Hepatocyte (in vitro differentiated cells): ENCODE results near the gene TCF7L1. TPM values are rescaled to one million over a fixed set of nuclear protein-coding genes. Genes with fewer than 3 reads are reported as not detected.

ENCODE experiments used
- DNase-seq: peaks from one replicate; pipeline ENCODE4 v3.0.0-alpha.2; 2016; ENCODE audit warnings: low spot score
- H2AFZ ChIP-seq: fragments of 200-600 bp; sonication (generic); 2 replicates; pipeline ENCODE4 v1.6.0; 2016; ENCODE audit warnings: antibody characterized with exemption, mild to moderate bottlenecking
- H3K27ac ChIP-seq: fragments of 200-600 bp; sonication (generic); 2 replicates; pipeline ENCODE4 v1.5.1; 2016; ENCODE audit warnings: mild to moderate bottlenecking
- H3K27me3 ChIP-seq: fragments of 200-600 bp; sonication (generic); 2 replicates; pipeline ENCODE4 v1.6.1; 2016
- H3K36me3 ChIP-seq: fragments of 200-600 bp; sonication (generic); replicated peaks from 2 replicates; pipeline ENCODE4 v1.5.1; 2016; ENCODE audit warnings: low read depth; ENCODE audit not compliant: insufficient read depth
- H3K4me1 ChIP-seq: fragments of 200-600 bp; sonication (generic); 2 replicates; pipeline ENCODE4 v1.5.1; 2016; ENCODE audit warnings: mild to moderate bottlenecking, moderate library complexity; ENCODE audit not compliant: insufficient read depth
- H3K4me2 ChIP-seq: fragments of 200-600 bp; sonication (generic); 2 replicates; pipeline ENCODE4 v1.6.0; 2016
- H3K4me3 ChIP-seq: fragments of 200-600 bp; sonication (generic); 2 replicates; pipeline ENCODE4 v1.5.1; 2016; ENCODE audit warnings: mild to moderate bottlenecking
- H3K79me2 ChIP-seq: fragments of 200-600 bp; sonication (generic); 2 replicates; pipeline ENCODE4 v1.6.0; 2017; ENCODE audit warnings: mild to moderate bottlenecking
- H3K9me2 ChIP-seq: fragments of 200-600 bp; sonication (generic); replicated peaks from 2 replicates; pipeline ENCODE4 v1.6.0; 2017; ENCODE audit warnings: mild to moderate bottlenecking; ENCODE audit not compliant: insufficient read depth
- H3K9me3 ChIP-seq: fragments of 200-600 bp; sonication (generic); 2 replicates; pipeline ENCODE4 v1.5.1; 2016; ENCODE audit warnings: low read depth, mild to moderate bottlenecking
- H4K20me1 ChIP-seq: fragments of 200-600 bp; sonication (generic); 2 replicates; pipeline ENCODE4 v1.6.0; 2016; ENCODE audit warnings: mild to moderate bottlenecking; ENCODE audit not compliant: insufficient read depth, poor library complexity, severe bottlenecking
- EZH2 ChIP-seq: fragments of 200-600 bp; sonication (generic); IDR thresholded peaks from 2 replicates; pipeline ENCODE4 v1.6.1; 2016; ENCODE audit warnings: antibody characterized with exemption, mild to moderate bottlenecking, borderline replicate concordance
- EZH2phosphoT487 ChIP-seq: fragments of 200-600 bp; sonication (generic); IDR thresholded peaks from one replicate; pipeline ENCODE4 v1.6.1; 2018; ENCODE audit warnings: antibody characterized with exemption, mild to moderate bottlenecking, low read depth, moderate library complexity; ENCODE audit not compliant: unreplicated experiment, severe bottlenecking
- WGBS: methylation state at CpG from one replicate; pipeline ENCODE4 v1.1.6; 2016; ENCODE audit warnings: low lambda C conversion rate; ENCODE audit errors: missing lambda C conversion rate; 5-methylcytosine and 5-hydroxymethylcytosine counted together
- polyA plus RNA-seq: library from polyadenylated mRNA; unstranded; fragments of >200 nt; fragmentation: Nextera tagmentation; extraction: Ambion mirVana; gene quantifications from 2 replicates; pipeline ENCODE4 v1.2.1, GENCODE V29; 2016
- total RNA-seq: library from RNA; depleted of rRNA; stranded (reverse); fragments of >200 nt; gene quantifications from 2 replicates; pipeline ENCODE4 v1.2.3, GENCODE V29; 2014
- TF ChIP-seq, protein P1 (sequence below): fragments of 200-600 bp; sonication (generic); IDR thresholded peaks from 2 replicates; pipeline ENCODE4 v1.5.1; 2016; ENCODE audit warnings: antibody characterized with exemption, mild to moderate bottlenecking; ENCODE audit not compliant: poor library complexity

The TCF7L1 gene
- total and polyA plus RNA-seq, 2 experiments from 2014 or later, result 3.7 to 20.6 TPM

DNA sequence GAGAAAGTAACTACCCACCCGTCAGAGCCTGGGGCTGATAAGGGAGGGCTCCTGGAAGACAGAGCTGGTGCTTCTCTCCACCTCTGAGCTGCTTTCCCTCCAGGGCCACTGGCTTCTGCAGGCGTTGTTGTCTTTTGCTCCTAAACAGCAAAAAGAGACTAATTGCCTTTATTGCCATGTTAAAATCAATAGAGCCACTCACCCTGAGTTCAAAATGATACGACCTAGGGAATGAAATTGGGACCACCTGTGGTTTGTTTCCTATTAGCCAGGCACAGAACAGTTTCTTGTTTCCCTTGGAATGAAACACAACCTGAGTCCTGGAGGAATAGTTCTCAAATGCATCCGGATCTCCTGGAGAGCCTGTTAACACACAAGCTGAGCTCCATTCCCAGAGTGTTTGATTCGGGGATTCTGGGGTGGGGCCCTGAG, 45.8 kb downstream of the TCF7L1 start:
- 54% methylated on average over 5 of the region's 5 CpGs for WGBS
- Histone ChIP-seq H2AFZ (no peak overlapping the region), H3K9me3 (no peaks in the 10 kb centered on the region), H3K4me3 (no peak overlapping the region), H3K27ac (no peak overlapping the region), H3K36me3 (no peaks in the 10 kb centered on the region), H3K4me1 (peaks cover 33% of the 10 kb centered on the region), H3K9me2 (no peaks in the 10 kb centered on the region), H3K79me2 (peaks cover 86% of the 10 kb centered on the region), H3K4me2 (no peak overlapping the region), H4K20me1 (peaks cover 34% of the 10 kb centered on the region), H3K27me3 (no peaks in the 10 kb centered on the region)
- TF ChIP-seq, protein P1, sequence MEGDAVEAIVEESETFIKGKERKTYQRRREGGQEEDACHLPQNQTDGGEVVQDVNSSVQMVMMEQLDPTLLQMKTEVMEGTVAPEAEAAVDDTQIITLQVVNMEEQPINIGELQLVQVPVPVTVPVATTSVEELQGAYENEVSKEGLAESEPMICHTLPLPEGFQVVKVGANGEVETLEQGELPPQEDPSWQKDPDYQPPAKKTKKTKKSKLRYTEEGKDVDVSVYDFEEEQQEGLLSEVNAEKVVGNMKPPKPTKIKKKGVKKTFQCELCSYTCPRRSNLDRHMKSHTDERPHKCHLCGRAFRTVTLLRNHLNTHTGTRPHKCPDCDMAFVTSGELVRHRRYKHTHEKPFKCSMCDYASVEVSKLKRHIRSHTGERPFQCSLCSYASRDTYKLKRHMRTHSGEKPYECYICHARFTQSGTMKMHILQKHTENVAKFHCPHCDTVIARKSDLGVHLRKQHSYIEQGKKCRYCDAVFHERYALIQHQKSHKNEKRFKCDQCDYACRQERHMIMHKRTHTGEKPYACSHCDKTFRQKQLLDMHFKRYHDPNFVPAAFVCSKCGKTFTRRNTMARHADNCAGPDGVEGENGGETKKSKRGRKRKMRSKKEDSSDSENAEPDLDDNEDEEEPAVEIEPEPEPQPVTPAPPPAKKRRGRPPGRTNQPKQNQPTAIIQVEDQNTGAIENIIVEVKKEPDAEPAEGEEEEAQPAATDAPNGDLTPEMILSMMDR, result no peak
- TF ChIP-seq EZH2phosphoT487 (no peak), EZH2 (no peak)
- no peak for DNase-seq

DNA sequence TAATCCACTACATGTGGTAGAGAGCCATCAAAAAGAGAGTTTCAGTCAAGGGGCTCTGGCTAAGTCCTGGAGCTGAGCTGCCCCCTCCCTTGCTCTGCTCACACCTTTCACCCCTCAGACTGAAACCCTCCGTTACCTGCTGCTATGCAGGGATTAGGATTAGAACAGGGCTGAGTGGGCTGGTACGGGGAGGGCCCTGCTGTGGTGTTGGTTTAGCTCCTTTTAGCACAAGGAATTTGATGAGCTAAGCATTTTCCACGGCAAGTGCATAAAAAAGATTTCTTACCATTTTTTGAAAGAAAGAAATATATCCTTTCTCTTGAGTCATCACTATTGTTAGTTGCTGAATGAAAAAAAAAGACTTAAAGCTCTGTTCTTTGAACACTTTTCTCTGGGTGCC, 46.3 kb downstream of the TCF7L1 start:
- H3K4me2 ChIP-seq, result no peak overlapping the region
- H3K79me2 ChIP-seq, result peaks cover 86% of the 10 kb centered on the region
- no peaks in the 10 kb centered on the region for H3K27me3 ChIP-seq

DNA sequence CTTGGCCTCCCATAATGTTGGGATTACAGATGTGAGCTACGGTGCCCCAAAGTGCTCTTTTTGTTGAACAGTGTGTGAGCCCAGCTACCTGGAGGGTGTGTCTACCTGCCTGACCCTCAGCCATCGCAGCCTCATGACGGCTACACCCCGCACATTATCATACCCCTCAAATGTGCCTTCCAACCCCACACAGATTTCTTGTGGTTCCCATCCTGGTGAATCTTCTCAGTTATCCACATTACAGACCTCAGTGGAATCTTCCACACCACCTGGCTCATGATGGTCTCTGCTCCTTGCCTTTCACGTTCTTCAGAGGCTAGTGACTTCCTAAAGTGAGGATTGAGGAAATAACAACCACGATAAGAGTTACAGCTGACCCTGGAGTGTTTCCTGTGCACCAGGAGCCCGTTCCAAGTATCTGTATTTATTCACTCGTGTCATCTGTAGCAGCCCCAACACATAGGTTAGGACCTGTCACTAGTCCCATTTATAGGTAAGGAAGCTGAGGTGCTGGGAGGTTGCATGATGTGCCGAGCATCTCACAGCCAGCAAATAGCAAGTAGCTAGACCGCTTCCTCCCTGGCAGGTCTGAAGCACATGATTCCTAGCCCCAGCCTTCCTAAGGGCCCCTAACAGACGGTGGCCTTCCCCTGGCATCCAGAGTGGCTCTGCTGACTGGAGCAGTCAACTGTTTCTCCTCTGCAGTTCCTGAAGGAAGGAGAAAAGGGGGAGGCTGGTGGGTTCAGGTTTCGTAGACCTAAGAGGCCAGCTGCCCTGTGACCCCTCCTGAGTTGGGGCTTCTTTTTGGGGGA, 47.3 kb downstream of the TCF7L1 start:
- Histone ChIP-seq H3K9me2 (no peaks in the 10 kb centered on the region), H3K36me3 (no peaks in the 10 kb centered on the region), H3K4me3 (no peak overlapping the region), H3K27me3 (no peaks in the 10 kb centered on the region), H3K9me3 (no peaks in the 10 kb centered on the region), H3K4me1 (peaks cover 23% of the 10 kb centered on the region), H4K20me1 (peaks cover 26% of the 10 kb centered on the region), H3K79me2 (peaks cover 87% of the 10 kb centered on the region), H2AFZ (no peak overlapping the region), H3K27ac (no peak overlapping the region), H3K4me2 (no peak overlapping the region)
- TF ChIP-seq EZH2phosphoT487, result no peak
- no peak for TF ChIP-seq EZH2
- TF ChIP-seq, protein P1, result no peak
- DNase-seq, result no peak
- WGBS, result 87% methylated on average over 12 of the region's 12 CpGs

More for the DNA sequence above, 46.3 kb downstream of the TCF7L1 start:
- DNase-seq, result no peak
- 55% methylated on average over 3 of the region's 3 CpGs for WGBS
- Histone ChIP-seq H3K4me3 (no peak overlapping the region), H3K9me2 (no peaks in the 10 kb centered on the region), H3K4me1 (peaks cover 33% of the 10 kb centered on the region), H3K27ac (no peak overlapping the region), H4K20me1 (peaks cover 30% of the 10 kb centered on the region), H2AFZ (no peak overlapping the region), H3K9me3 (no peaks in the 10 kb centered on the region), H3K36me3 (no peaks in the 10 kb centered on the region)
- TF ChIP-seq EZH2phosphoT487, result no peak
- TF ChIP-seq EZH2, result no peak
- TF ChIP-seq, protein P1, result no peak
